NCI-H2227 (cell line): Measurements from ENCODE around the gene CYP3A5.
"Not testable (repeated sequence)": the region's sequence is repeated elsewhere in the genome, so short reads cannot be mapped to it uniquely, and the experiment has no call there.

ENCODE experiments used
- DNase-seq: peaks from one replicate; lab custom pipeline; 2025; ENCODE audit not compliant: unreplicated experiment; lab: John Stamatoyannopoulos, UW

Gene CYP3A5

DNA sequence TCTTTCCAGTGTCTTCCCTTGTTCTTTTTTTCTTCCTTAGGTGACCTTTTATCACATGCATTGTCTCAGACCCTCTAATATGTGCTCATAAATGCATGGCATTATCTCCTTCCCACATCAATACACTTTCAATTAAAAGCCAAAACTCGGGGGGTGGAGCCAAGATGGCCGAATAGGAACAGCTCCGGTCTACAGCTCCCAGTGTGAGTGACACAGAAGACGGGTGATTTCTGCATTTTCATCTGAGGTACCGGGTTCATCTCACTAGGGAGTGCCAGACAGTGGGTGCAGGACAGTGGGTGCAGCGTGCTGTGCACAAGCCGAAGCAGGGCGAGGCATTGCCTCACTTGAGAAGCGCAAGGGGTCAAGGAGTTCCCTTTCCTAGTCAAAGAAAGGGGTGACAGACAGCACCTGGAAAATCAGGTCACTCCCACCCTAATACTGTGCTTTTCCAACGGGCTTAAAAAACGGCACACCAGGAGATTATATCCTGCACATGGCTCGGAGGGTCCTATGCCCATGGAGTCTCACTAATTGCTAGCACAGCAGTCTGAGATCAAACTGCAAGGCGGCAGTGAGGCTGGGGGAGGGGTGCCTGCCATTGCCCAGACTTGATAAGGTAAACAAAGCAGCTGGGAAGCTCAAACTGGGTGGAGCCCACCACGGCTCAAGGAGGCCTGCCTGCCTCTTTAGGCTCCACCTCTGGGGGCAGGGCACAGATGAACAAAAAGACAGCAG lies 6.2 kb upstream of the CYP3A5 start:
- DNase-seq = not testable (repeated sequence)

DNA sequence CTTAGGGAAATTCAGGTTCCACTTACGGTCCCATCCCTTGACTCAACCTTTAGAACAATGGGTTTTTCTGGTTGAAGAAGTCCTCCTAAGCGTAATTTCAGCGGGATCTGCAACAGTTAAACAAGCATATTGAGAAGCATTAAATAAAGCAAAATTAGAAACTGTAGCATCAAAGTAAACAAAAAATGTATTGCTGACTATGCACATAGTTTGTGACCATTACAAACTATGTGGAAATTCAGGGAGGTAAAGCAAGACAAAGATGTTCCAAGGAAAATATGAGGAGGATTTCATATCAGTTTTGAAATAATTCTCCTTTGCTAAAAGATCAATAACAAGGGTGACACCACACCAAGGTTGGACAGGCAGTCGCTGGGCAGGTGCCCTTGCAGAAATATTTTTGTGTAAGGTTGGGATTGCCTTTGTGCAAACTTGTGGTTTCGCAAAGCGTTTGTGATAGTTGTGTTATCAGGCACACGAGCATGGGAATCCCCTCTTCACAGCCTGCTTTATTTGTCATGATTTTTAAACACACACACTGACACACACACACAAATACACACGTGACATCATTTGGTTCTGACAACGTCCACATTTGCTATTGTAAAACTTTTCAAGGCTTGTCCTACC lies 5.4 kb upstream of the CYP3A5 start:
- no peak for DNase-seq

DNA sequence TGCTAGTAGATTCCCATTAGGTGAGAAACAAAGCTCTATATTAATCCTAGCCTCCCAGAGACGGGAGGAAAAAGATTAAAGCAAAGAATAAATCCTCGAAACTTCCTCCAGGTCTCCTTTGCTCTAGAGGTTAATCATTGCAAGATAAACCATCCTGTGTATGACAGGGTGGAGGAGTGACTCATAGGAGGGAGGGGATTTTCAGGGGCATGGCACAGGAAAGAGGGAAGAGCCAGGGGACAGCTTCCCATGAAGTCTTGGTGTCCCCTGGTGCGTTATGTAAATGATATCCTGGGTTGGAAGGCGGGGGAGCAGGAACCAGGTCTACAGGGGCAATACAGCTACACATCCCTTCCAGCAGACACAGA lies 780 bp downstream of the CYP3A5 start:
- no peak for DNase-seq

DNA sequence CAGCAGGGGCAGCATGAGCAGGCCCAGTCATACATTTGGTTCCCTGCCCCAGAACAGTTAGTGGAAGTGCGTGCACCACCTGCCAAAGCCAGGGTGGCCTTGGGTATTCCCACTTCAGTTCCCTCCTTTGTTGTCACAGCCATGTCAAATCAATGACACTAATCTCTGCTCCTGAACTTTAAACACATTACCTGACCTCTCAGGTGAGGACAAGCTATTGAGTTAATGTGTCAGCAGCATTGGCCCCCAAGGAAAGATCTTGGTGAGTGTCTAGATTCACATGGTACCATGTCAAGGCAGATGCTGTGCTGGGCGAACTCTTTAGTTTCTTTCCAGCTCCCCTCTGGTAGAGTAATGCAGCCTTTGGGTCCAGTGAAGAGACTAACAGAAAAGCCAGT lies 2.1 kb downstream of the CYP3A5 start:
- DNase-seq = no peak

DNA sequence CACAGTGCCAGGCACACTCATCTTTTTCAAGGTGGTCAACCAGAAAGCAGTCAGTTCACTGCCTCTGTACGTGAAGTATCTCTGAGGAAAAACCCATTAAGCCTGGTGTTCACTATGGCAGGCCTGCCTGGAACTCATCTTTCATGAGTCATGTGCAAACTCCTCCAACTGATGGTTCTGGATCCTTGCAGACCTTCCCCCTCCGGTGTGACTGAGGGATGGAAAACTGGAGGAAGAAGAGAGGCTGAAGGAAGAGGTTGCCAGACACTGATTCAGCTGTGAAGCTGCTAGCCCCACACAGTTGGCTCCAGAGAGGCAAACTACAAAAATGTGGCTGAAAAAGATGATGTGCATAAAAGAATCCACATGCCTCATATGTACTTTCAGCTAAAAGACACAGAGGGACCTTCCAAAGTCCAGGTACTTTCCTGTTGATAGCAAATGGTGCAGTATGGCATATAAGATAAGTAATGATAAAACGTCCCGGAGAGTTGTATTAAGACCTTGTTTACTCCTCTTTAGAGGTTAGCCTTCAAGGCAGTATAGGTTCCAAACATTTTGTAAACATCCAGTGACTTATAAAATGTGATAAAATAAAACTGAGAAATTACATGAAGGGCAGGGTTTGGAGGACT lies 2.7 kb downstream of the CYP3A5 start:
- DNase-seq = no peak

DNA sequence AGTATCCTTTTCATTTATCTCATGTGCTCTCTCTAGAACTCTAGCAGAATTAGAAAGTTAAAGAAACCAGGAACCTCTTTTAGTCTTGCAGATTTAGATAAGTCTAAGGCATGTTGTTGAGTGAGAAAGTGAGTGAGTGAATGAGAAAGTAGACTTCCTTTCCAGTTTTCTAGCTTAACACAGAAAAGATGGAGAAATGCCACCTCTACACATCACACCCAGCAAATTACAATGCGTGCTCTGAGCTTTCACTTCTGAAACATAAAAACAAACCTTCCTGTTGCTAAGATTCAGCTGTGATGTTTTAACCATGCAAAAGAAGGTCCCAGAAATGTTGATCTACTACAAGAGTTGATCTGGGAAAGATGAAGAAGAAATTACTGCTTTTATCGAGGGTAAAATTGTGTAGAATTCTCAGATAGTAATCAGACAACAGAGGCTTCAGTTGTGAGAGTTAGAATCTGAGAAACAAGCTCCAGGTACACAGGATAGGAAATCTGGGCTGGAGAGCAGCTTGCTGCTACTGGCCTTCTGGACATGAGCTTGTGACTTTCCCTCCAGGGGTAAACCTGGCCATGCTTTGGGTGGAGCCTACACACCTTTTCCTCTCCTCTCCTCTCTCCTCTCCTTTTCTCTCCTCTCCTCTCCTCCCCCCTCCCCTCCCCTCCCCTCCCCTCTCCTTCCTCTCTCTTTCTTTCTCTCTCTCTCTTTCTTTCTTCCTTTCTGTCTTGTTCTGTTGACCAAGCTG lies 4.6 kb downstream of the CYP3A5 start:
- DNase-seq = no peak

DNA sequence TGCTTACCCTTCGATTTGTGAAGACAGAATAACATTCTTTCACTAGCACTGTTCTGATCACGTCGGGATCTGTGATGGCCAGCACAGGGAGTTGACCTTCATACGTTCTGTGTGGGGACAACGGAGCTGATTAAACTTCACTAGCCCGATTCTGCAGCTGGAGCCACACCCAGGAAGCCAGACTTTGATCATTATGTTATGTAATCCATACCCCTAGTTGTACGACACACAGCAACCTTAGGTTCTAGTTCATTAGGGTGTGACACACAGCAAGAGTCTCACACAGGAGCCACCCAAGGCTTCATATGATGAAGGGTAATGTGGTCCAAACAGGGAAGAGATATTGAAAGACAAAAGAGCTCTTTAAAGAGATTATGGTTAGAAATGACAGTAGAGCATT lies 7.2 kb downstream of the CYP3A5 start:
- DNase-seq = no peak

DNA sequence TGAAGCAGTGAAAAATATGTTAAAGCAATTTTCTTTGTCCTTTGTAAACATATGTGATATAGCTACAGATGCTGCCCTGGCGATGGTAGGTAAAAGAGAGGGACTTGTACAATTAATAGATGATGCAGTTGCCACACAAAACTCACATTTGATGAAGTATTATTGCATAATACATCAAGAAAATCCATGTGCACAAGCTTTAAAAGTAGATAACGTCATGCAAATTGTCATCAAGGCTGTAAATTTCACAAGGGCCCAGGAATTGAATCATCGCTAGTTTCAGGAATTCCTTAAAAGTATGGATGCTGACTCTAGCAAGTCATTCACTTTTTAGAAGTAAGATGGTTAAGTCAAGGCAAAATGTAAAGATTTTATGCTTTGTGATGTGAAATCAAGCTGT lies 10.0 kb downstream of the CYP3A5 start:
- DNase-seq = no peak

DNA sequence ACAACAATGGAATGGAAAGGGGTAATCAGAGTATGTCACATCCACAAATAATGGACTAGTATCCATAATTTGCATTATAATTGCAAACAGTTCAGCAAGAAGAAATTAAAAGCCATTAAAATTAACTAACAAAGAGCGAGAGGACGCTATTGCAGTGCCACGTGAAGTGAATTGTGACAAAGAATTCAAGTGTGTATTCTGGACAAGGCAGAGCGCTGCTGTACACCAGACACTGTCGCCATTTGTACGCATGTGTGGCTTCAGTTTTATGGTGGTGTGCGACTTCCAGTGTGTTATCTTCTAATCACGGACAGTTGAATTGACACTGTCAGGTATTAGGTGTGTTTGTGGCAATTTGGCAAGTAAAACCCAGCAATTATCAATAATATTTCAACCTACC lies 11.3 kb downstream of the CYP3A5 start:
- no peak for DNase-seq

DNA sequence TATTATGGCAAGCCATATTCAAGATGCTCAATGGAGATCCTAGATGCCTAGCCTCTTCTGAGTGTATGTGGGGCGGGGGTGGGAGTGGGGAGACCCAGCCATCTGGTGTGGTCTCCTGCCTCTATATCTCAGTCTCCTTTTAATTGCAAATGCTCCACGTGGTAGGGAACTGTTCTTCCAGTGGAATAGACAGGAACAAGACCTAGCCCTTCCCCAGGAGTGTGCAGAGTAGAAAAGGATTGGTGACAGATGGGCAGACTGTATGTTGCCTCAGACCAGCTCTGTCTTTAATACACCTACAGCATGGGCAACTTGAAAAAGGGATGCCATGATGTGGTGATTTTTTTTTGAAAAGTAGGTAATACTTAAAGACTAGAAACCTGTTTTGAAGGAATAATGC lies 12.6 kb downstream of the CYP3A5 start:
- no peak for DNase-seq

DNA sequence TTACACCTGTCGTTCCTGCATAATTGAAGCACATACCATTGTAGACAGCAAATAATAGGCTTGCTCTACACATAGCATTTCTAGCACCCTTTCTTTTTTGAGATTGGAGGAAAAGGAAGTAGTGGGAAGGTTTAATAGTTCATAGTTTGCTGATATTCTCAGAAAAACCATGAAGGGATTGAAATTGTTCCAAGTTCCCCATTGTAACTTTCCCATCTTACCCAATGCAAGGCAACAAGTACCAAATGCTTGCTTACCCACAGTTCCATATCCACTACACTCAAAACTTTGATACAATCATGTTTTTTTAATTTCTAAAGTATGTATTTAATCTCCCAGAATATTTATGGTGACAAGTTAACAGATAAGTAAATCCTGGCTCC lies 13.8 kb downstream of the CYP3A5 start:
- DNase-seq = no peak

DNA sequence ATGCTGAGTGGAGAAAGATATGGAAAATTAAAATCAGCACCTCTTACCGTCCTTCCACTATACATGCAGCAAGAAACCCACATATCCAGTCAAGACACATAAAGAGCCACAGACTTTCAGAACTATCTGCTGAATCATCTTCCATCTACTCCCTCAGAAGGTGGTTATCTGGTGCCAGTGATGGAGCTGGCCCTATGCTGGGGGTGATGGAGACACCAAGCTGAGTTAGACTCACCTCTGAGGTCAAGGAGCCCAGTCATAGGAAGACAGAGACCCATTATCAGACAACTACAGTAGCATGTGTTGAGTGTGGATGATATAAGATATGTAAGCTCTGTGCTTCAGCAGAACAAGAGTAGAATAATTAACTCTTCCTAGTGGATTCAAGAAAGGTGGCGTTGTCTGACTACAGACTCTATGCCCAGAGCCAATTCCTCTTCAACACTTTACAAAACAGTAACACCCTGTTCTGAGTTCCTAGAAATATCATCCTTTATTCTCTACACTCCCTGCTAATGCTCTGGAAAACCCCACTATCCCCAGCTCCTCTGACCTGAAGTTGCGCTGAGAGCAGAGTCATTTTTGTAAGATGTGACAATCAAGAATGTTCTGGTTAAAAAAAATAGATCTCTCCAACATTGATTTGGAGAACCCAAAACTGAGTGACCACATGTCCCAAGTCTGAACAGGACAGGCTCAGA lies 14.3 kb downstream of the CYP3A5 start:
- no peak for DNase-seq

DNA sequence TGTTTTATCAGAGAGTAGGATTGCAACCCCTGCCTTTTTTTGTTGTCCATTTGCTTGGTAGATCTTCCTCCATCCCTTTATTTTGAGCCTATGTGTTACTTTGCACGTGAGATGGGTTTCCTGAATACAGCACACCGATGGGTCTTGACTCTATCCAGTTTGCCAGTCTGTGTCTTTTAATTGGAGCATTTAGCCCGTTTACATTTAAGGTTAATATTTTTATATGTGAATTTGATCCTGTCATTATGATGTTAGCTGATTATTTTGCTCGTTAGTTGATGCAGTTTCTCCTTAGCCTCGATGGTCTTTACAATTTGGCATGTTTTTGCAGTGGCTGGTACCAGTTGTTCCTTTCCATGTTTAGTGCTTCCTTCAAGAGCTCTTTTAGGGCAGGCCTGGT lies 21.9 kb downstream of the CYP3A5 start:
- not testable (repeated sequence) for DNase-seq

DNA sequence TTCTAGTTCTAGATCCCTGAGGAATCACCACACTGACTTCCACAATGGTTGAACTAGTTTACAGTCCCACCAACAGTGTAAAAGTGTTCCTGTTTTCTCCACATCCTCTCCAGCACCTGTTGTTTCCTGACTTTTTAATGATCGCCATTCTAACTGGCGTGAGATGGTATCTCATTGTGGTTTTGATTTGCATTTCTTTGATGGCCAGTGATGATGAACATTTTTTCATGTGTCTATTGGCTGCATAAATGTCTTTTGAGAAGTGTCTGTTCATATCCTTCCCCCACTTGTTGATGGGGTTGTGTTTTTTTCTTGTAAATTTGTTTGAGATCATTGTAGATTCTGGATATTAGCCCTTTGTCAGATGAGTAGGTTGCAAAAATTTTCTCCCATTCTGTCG lies 25.2 kb downstream of the CYP3A5 start:
- not testable (repeated sequence) for DNase-seq

DNA sequence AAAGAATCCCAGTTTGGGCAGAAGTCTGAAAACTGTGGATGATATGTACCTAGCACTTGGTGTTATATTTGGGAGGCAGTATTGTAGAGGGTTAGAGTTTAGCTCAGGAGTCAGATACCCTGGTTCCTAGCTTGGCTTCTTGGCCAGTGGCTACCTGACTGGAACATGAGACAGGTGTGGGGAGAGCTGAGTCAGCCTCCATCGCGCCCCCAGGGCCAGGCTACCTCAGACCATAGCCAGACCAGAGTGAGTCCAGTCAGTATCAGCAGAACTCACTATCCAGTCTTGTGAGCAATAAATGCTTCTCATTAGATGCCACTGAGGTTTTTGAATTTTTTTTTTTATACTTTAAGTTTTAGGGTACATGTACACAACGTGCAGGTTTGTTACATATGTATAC lies 26.0 kb downstream of the CYP3A5 start:
- no peak for DNase-seq

DNA sequence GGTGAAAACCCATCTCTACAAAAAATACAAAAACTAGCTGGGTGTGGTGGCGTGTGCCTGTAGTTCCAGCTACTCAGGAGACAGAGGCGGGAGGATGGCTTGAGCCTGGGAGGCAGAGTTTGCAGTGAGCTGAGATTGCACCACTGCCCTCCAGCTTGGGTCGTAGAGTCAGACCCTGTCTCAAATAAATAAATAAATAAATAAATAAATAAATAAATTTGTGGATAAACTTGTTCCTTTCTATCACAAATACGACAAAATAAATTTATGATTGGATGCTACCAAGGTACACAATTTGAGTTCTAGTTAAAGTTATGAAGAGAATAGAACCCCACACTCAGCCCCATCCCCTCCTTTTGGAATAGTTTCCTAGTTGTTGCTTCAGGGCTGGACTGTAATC lies 26.5 kb downstream of the CYP3A5 start:
- not testable (repeated sequence) for DNase-seq

DNA sequence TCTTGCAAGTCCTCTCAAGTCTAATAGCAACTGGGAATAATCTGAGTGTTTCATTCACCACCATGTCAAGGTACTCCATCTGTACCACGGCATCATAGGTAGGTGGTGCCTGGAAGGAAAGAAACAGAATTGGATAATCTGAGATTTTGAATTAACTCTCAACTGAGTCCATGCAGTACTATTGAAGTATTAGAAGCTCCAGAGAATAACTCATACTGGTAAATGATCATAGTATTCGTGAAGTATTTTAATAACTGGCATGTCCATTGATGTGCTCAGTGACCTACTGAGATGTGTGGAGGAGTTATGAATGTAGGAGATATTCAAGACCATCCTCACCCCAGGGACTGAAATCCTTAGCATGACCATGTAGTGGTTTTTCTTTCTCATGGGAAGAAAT lies 27.1 kb downstream of the CYP3A5 start:
- no peak for DNase-seq

DNA sequence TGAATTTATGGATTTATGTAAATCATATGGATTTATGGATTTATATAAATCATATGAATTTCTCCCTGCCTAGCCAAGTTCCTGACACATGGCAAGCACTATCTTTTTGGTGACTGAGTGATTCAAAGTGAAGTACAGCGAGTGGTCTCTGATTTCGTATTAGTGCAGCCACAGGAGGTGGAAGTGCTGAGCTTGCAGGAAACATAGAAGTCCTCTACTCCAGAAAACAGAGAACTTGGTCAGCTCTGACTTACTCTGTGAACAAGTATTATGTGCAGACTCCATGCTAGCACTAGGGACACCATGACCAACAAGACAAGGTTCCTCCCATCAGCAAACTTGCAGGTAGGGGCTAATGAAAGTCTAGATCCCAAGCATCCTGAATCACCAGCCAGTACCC lies 28.5 kb downstream of the CYP3A5 start:
- DNase-seq = no peak

DNA sequence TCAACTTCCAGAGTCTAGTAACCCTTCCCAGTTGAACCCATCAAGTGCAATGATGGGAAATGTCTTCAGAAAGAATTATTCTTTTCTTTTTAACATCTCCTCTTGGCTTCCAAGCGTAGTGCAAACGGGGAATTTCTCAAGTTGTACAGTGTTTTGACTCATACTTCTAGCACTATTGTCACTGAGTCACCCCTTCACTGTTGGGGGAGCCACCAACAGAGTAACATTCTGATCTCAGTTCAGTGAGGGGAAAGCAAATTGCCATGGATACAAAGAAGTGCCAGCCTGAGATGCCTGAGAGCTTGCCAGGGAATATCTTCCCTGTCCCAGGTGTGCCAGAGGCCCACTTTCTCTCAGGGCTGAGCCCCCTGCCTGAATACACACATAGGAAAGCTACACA lies 31.0 kb downstream of the CYP3A5 start:
- no peak for DNase-seq

DNA sequence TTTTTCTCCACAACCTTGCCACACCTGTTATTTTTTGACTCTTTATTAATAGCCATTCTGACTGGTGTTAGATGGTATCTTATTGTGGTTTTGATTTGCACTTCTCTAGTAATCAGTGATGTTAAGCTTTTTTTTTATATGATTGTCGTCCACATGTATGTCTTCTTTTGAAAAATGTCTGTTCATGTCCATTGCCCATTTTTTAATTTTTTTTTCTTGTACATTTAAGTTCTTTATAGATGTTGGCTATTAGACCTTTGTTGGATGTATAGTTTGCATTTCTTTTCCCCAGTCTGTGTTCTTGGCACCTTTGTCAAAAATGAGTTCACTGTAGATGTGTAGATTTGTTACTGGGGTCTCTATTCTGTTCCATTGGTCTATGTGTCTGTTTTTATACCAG lies 34.2 kb downstream of the CYP3A5 start:
- no peak for DNase-seq

DNA sequence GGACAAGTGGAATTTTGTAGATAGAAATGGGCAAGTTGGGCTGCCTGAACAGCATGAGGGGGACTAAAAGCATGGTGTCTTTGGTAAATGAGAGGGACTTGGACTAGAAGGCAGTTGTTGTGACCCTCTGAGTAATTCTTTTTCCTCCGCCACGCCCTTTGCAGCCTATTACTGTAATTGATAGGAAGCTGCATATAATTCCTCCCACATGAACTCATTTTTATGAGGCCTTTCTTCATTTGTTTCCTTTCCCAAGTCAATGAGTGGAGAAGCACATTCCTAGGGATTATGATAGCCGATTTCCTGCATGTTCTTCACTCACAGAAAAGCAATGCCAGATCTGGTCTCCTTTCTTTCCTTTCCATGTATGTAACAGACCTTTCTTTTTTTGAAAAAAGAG lies 35.4 kb downstream of the CYP3A5 start:
- no peak for DNase-seq
